GM12864 (cell line): ENCODE measurements around the gene FA2H.

Experiments
- DNase-seq: peaks from one replicate; pipeline ENCODE4 v3.0.0-alpha.2; 2011; ENCODE audit warnings: low read depth
- H3K4me3 ChIP-seq: 2 replicates; pipeline ENCODE4 v1.5.1; 2011; ENCODE audit warnings: mild to moderate bottlenecking, low read depth, low read length, control low read depth
- CTCF ChIP-seq: IDR thresholded peaks from 2 replicates; pipeline ENCODE4 v1.5.1; 2011; ENCODE audit warnings: low read depth, mild to moderate bottlenecking, moderate library complexity, low read length, control low read depth, inconsistent platforms; ENCODE audit errors: missing control alignments

Gene FA2H

GRCh38 chr16:74744566-74744965 lies 30.1 kb downstream of the FA2H start:
- H3K4me3 ChIP-seq = no peak overlapping the region
- no peak for DNase-seq
- no peak for TF ChIP-seq CTCF

- H3K4me3 ChIP-seq = no peak overlapping the region
- no peak for TF ChIP-seq CTCF
- DNase-seq = no peak
Observed at GRCh38 chr16:74743668-74744299, 30.8 kb downstream of the FA2H start.

GRCh38 chr16:74743045-74743667 lies 31.5 kb downstream of the FA2H start:
- no peak for TF ChIP-seq CTCF
- no peak overlapping the region for H3K4me3 ChIP-seq

GRCh38 chr16:74742051-74742481 lies 32.6 kb downstream of the FA2H start:
- H3K4me3 ChIP-seq = no peak overlapping the region
- no peak for DNase-seq
- TF ChIP-seq CTCF = no peak

More at GRCh38 chr16:74743045-74743667, 31.5 kb downstream of the FA2H start:
- no peak for DNase-seq

GRCh38 chr16:74740795-74741304 lies 33.8 kb downstream of the FA2H start:
- no peak for TF ChIP-seq CTCF
- no peak for DNase-seq
- no peak overlapping the region for H3K4me3 ChIP-seq

DNA sequence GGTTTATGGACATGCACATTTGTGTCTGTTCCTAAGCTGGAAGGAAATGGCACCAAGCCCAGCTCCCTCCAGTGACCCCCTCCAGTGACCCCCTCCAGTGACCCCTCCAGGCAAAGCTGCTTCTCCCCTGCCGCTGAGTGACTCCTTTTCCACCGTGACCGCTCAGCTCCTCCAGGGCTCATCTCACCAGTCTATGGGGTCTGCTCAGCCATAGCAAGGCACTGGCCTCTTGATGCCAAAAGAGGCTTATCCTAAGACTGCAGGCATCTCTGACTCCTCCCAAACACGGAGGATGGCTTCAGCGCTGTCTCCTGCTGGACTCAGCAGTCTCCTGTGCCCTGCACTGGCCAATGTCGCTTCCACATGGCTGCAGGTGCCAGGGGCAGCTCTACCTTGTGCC lies 35.3 kb downstream of the FA2H start:
- no peak overlapping the region for H3K4me3 ChIP-seq
- no peak for TF ChIP-seq CTCF
- DNase-seq = no peak
